H1 (cell line): Measurements from ENCODE around the gene CLRN1. TPM values are rescaled to one million over a fixed set of nuclear protein-coding genes. Genes with fewer than 3 reads are reported as not detected.

Experiments used
- CTCF ChIA-PET: fragments of 300-600 bp; sonication (Branson Sonifier 250); formaldehyde crosslinking; loops from one replicate; lab custom pipeline; 2021; ENCODE audit not compliant: partially characterized antibody; lab: Charles Lee
- POLR2A ChIA-PET: fragments of 300-600 bp; sonication (Branson Sonifier 250); formaldehyde crosslinking; loops from one replicate; lab custom pipeline; 2021; ENCODE audit warnings: inconsistent platforms; ENCODE audit not compliant: partially characterized antibody; lab: Charles Lee
- DNase-seq, 2 experiments: peaks; one replicate each; pipeline versions ENCODE4 v3.0.0 to v3.0.0-alpha.2; 2010 to 2022; ENCODE audit warnings: low spot score in 2 of 2, low read depth in 1 of 2, mixed read lengths in 1 of 2
- FAIRE-seq: peaks from 2 replicates; lab custom pipeline; 2011; peaks lifted over from hg19 to GRCh38; lab: Jason Lieb, UNC
- H2AFZ ChIP-seq: 2 replicates; pipeline ENCODE4 v1.8.1; 2012; ENCODE audit warnings: low read length, inconsistent platforms
- H2AK5ac ChIP-seq: 2 replicates; pipeline ENCODE4 v1.6.1; 2013; ENCODE audit warnings: low read depth, low read length
- H2BK120ac ChIP-seq: replicated peaks from 2 replicates; pipeline ENCODE3; 2013; ENCODE audit warnings: low read depth, low read length, inconsistent platforms
- H2BK12ac ChIP-seq: 2 replicates; pipeline ENCODE4 v1.6.1; 2013; ENCODE audit warnings: low read depth, low read length
- H2BK15ac ChIP-seq: 2 replicates; pipeline ENCODE4 v1.6.1; 2013; ENCODE audit warnings: low read length
- H2BK20ac ChIP-seq: 2 replicates; pipeline ENCODE4 v1.6.1; 2013; ENCODE audit warnings: low read length
- H2BK5ac ChIP-seq: 2 replicates; pipeline ENCODE4 v1.6.1; 2013; ENCODE audit warnings: low read depth, low read length
- H3K14ac ChIP-seq: 2 replicates; pipeline ENCODE4 v1.6.1; 2013; ENCODE audit warnings: inconsistent platforms; ENCODE audit not compliant: insufficient read length
- H3K18ac ChIP-seq: 2 replicates; pipeline ENCODE4 v1.6.1; 2013; ENCODE audit warnings: low read length; ENCODE audit errors: extremely low read depth
- H3K23ac ChIP-seq: 2 replicates; pipeline ENCODE4 v1.6.1; 2013; ENCODE audit warnings: inconsistent platforms; ENCODE audit not compliant: insufficient read length
- H3K23me2 ChIP-seq: 2 replicates; pipeline ENCODE4 v1.6.1; 2013; ENCODE audit warnings: low read depth, low read length
- H3K27ac ChIP-seq: 2 replicates; pipeline ENCODE4 v1.6.1; 2011; ENCODE audit warnings: low read depth, low read length, inconsistent platforms
- H3K27me3 ChIP-seq, 4 experiments: replicated peaks in 1 of 4; 1 replicate in 1 of 4; 2 replicates in 3 of 4; pipeline versions ENCODE4 v1.6.1 to v1.8.1; 2011 to 2013; ENCODE audit warnings: low read length in 3 of 4, mild to moderate bottlenecking in 3 of 4, inconsistent platforms in 2 of 4, mixed read lengths in 2 of 4, moderate library complexity in 1 of 4; ENCODE audit not compliant: control insufficient read depth in 3 of 4, insufficient read depth in 3 of 4; ENCODE audit errors: extremely low read depth in 1 of 4
- H3K36me3 ChIP-seq, 4 experiments: 2 replicates each; pipeline versions ENCODE4 v1.6.1 to v1.8.1; 2011 to 2013; ENCODE audit warnings: mild to moderate bottlenecking in 4 of 4, low read length in 3 of 4, moderate library complexity in 2 of 4, control low read depth in 1 of 4, inconsistent platforms in 1 of 4; ENCODE audit not compliant: insufficient read depth in 4 of 4, control insufficient read depth in 2 of 4
- H3K4ac ChIP-seq: replicated peaks from 2 replicates; pipeline ENCODE3; 2013; ENCODE audit warnings: low read length, low read depth, mixed read lengths, inconsistent platforms; ENCODE audit not compliant: insufficient read length
- H3K4me1 ChIP-seq, 4 experiments: replicated peaks in 1 of 4; 1 replicate in 1 of 4; 2 replicates in 3 of 4; pipeline versions ENCODE4 v1.6.1 to v1.8.1; 2011 to 2013; ENCODE audit warnings: low read length in 3 of 4, inconsistent platforms in 2 of 4, mixed read lengths in 1 of 4; ENCODE audit not compliant: insufficient read depth in 4 of 4, control insufficient read depth in 3 of 4
- H3K4me2 ChIP-seq, 2 experiments: 2 replicates each; pipeline versions ENCODE4 v1.6.1 to v1.8.1; 2011 to 2013; ENCODE audit warnings: low read depth in 2 of 2, low read length in 2 of 2, control low read depth in 1 of 2, inconsistent platforms in 1 of 2, mild to moderate bottlenecking in 1 of 2; ENCODE audit not compliant: insufficient read depth in 1 of 2
- H3K4me3 ChIP-seq, 4 experiments: fragments of 200-600, 300-600 bp in 1 of 4; sonication (generic), shearing (Covaris generic), sonication (Bioruptor Twin) in 1 of 4; 2 replicates each; pipeline versions ENCODE4 v1.5.1 to v1.8.1; 2011 to 2016; ENCODE audit warnings: low read length in 4 of 4, low read depth in 3 of 4, control low read depth in 2 of 4, inconsistent platforms in 2 of 4, mild to moderate bottlenecking in 2 of 4, mixed read lengths in 1 of 4, moderate library complexity in 1 of 4; ENCODE audit not compliant: insufficient read depth in 2 of 4; ENCODE audit errors: extremely low read depth in 1 of 4
- H3K56ac ChIP-seq: replicated peaks from 2 replicates; pipeline ENCODE3; 2013; ENCODE audit warnings: low read depth, mild to moderate bottlenecking, mixed read lengths, low read length, inconsistent platforms; ENCODE audit not compliant: insufficient read length
- H3K79me1 ChIP-seq: 2 replicates; pipeline ENCODE4 v1.6.1; 2013; ENCODE audit warnings: low read depth, low read length, control low read depth
- H3K79me2 ChIP-seq, 2 experiments: 2 replicates each; pipeline versions ENCODE4 v1.6.1 to v1.8.1; 2012 to 2013; ENCODE audit warnings: low read length in 2 of 2, mild to moderate bottlenecking in 2 of 2, inconsistent platforms in 1 of 2; ENCODE audit not compliant: insufficient read depth in 2 of 2, control insufficient read depth in 1 of 2
- H3K9ac ChIP-seq, 4 experiments: replicated peaks in 1 of 4; 1 replicate in 1 of 4; 2 replicates in 3 of 4; pipeline versions ENCODE4 v1.6.1 to v1.8.1; 2011 to 2013; ENCODE audit warnings: low read depth in 3 of 4, low read length in 3 of 4, control low read depth in 2 of 4, mild to moderate bottlenecking in 2 of 4, moderate library complexity in 2 of 4, inconsistent platforms in 1 of 4; ENCODE audit errors: extremely low read depth in 1 of 4
- H3K9me3 ChIP-seq, 2 experiments: 2 replicates each; pipeline versions ENCODE4 v1.6.1 to v1.8.1; 2012 to 2013; ENCODE audit warnings: mild to moderate bottlenecking in 2 of 2, moderate library complexity in 2 of 2, control low read depth in 1 of 2, inconsistent platforms in 1 of 2, low read depth in 1 of 2, low read length in 1 of 2, mixed read lengths in 1 of 2; ENCODE audit not compliant: insufficient read depth in 2 of 2
- H4K20me1 ChIP-seq, 2 experiments: replicated peaks in 1 of 2; 2 replicates each; pipeline versions ENCODE3 to v1.8.1; 2011 to 2013; ENCODE audit warnings: inconsistent platforms in 2 of 2, low read length in 2 of 2, mild to moderate bottlenecking in 1 of 2; ENCODE audit not compliant: insufficient read depth in 2 of 2, control insufficient read depth in 1 of 2
- H4K5ac ChIP-seq: 2 replicates; pipeline ENCODE4 v1.6.1; 2013; ENCODE audit warnings: low read length, low read depth, mixed read lengths, inconsistent platforms; ENCODE audit not compliant: insufficient read length
- H4K8ac ChIP-seq: 2 replicates; pipeline ENCODE4 v1.8.0; 2013; ENCODE audit warnings: mild to moderate bottlenecking, moderate library complexity, low read length, inconsistent platforms; ENCODE audit not compliant: insufficient read depth; ENCODE audit errors: extremely low read depth
- H4K91ac ChIP-seq: replicated peaks from 2 replicates; pipeline ENCODE3; 2013; ENCODE audit warnings: low read length, mixed read lengths, inconsistent platforms; ENCODE audit not compliant: insufficient read length
- BRCA1 ChIP-seq: IDR thresholded peaks from 2 replicates; pipeline ENCODE4 v1.6.1; 2012; ENCODE audit warnings: low read depth, low read length, improper control_type of control experiment
- FOSL1 ChIP-seq: IDR thresholded peaks from 2 replicates; pipeline ENCODE4 v1.6.1; 2011; ENCODE audit warnings: mild to moderate bottlenecking, low read depth, low read length, moderate library complexity; ENCODE audit not compliant: insufficient read depth
- JUND ChIP-seq: IDR thresholded peaks from 2 replicates; pipeline ENCODE4 v1.6.1; 2011; ENCODE audit warnings: mild to moderate bottlenecking, improper control_type of control experiment, low read length
- NANOG ChIP-seq: IDR thresholded peaks from 2 replicates; pipeline ENCODE4 v1.6.1; 2011; ENCODE audit warnings: low read length, low read depth, mild to moderate bottlenecking, inconsistent platforms; ENCODE audit not compliant: insufficient read depth, poor library complexity, severe bottlenecking
- NRF1 ChIP-seq: IDR thresholded peaks from 2 replicates; pipeline ENCODE4 v1.6.1; 2011; ENCODE audit warnings: mild to moderate bottlenecking, low read depth, low read length, improper control_type of control experiment
- POU5F1 ChIP-seq: IDR thresholded peaks from 2 replicates; pipeline ENCODE4 v1.6.1; 2011; ENCODE audit warnings: low read depth, mild to moderate bottlenecking, low read length, moderate library complexity
- SUZ12 ChIP-seq: fragments of 200-600 bp; sonication (generic); IDR thresholded peaks from 2 replicates; pipeline ENCODE4 v1.6.1; 2012; ENCODE audit warnings: mild to moderate bottlenecking, inconsistent platforms, low read length, moderate library complexity, mixed read lengths
- WGBS, 2 experiments: shearing (Covaris generic) in 1 of 2; methylation state at CpG; one replicate each; pipeline versions ENCODE4 v1.1.6 to v1.1.7; 2013 to 2015; ENCODE audit warnings: low lambda C conversion rate in 2 of 2, mixed read lengths in 2 of 2, inconsistent platforms in 1 of 2, low coverage in 1 of 2, missing lambda C conversion rate in 1 of 2; ENCODE audit not compliant: insufficient replicate concordance in 2 of 2, insufficient coverage in 1 of 2, insufficient read length in 1 of 2; ENCODE audit errors: extremely low coverage in 1 of 2, missing lambda C conversion rate in 1 of 2; 5-methylcytosine and 5-hydroxymethylcytosine counted together
- polyA plus RNA-seq, 7 experiments: library from polyadenylated mRNA; depleted of rRNA in 3 of 7; stranded (reverse) in 5 of 7; unstranded in 2 of 7; fragments of >200 nt in 5 of 7; fragments of 200-250 nt in 2 of 7; gene quantifications; 1 replicate in 5 of 7; 2 replicates in 1 of 7; 4 replicates in 1 of 7; pipeline versions ENCODE4 v1.2.1 to v1.2.3, GENCODE V29; 2011 to 2013; ENCODE audit warnings: missing spikeins in 2 of 7, mixed read lengths in 2 of 7
- total RNA-seq: library from RNA; stranded (reverse); fragmentation: NEBNext Ultra II Directional; extraction: Animal tissue kit (Norgen Biotek cat#: 25700); gene quantifications from 2 replicates; pipeline ENCODE4 v1.2.1, GENCODE V29; 2021

The CLRN1 gene
- total and polyA plus RNA-seq, 2 of the 8 experiments (the other 6 are each of a cell fraction or from before 2014, with no cell fraction given) = 0.20 to 0.35 TPM

DNA sequence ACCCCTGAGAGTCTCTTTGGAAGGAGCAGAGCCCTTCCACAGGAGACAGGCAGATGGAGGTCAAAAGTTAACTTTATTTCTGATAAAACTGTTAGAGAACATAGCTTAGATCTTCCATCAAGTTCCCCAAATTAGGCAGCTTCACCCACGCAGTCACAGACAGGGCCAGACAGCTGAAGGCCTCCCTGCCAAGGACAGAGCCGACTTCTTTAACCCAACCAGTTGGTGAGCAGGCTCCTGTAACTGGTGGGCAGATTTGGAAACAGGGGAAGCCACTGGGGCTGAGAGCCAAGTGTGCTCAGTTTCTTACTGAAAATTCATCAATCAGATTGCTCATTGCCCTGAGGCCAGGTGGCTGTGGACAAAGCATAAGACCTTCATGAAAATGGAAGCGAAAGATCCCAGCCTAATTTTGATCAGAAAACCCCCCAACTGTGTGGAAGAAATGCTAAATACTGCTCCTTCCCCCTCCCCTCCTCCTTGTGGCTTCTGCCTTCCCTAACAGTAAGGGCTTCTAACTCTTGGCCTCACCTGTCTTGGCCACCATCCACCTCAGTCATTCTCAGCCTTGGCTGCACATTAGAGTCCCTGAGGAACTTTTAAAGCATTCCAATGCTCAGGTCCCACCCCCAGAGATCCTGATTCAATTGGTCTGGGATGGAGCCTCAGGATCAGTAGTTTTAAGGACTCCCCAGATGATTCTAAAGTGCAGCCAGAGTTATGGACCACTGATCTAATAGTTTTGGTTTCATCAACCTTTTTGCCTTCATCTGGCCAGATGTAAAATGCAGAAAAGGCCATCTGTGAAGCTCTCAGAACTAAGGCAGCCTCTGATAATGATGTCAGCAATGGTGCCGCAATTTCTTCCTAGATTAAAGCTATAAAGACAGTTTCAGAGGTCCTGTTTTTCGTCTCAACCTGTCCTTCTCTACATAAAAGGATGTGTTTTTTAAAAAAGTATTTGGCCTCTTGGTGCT is 11.5 kb downstream of the CLRN1 start:
- no peak for TF ChIP-seq JUND
- TF ChIP-seq NRF1 = no peak
- no peak for TF ChIP-seq FOSL1
- no peak for TF ChIP-seq SUZ12
- no peak for TF ChIP-seq NANOG
- no peak for TF ChIP-seq POU5F1
- no peak for TF ChIP-seq BRCA1
- H4K20me1 ChIP-seq = no peaks in the 10 kb centered on the region
- H2BK5ac ChIP-seq = no peak overlapping the region
- H2BK12ac ChIP-seq = no peak overlapping the region
- no peaks in the 10 kb centered on the region for H3K23me2 ChIP-seq
- H3K18ac ChIP-seq = no peak overlapping the region; the same call in 1 of the 2 replicates
- no peak overlapping the region for H3K14ac ChIP-seq
- ChIA-PET POLR2A (no interaction called here), CTCF (no interaction called here)
- H3K23ac ChIP-seq = no peak overlapping the region
- H4K8ac ChIP-seq = no peak overlapping the region
- no peaks in the 10 kb centered on the region for H3K79me1 ChIP-seq
- H3K56ac ChIP-seq = no peak overlapping the region
- H3K4me1 ChIP-seq = no peaks in the 10 kb centered on the region
- no peaks in the 10 kb centered on the region for H3K79me2 ChIP-seq
- H4K91ac ChIP-seq = no peak overlapping the region
- H3K4me3 ChIP-seq = no peak overlapping the region
- H2AFZ ChIP-seq = no peak overlapping the region; the same call in 1 of the 2 replicates
- H3K9me3 ChIP-seq = no peaks in the 10 kb centered on the region
- H3K27me3 ChIP-seq = no peaks in the 10 kb centered on the region
- H2AK5ac ChIP-seq = no peak overlapping the region
- H2BK20ac ChIP-seq = no peak overlapping the region
- no peaks in the 10 kb centered on the region for H3K36me3 ChIP-seq
- no peak overlapping the region for H3K27ac ChIP-seq
- H3K9ac ChIP-seq = no peak overlapping the region
- DNase-seq (no peak), FAIRE-seq (no peak)
- H3K4ac ChIP-seq = no peak overlapping the region
- no peak overlapping the region for H2BK15ac ChIP-seq
- H3K4me2 ChIP-seq = no peak overlapping the region
- WGBS, 2 experiments = 86% methylated on average over 5 of the region's 5 CpGs; no CpG with 5 or more reads in 1 of the 2 experiments
- no peak overlapping the region for H2BK120ac ChIP-seq
- H4K5ac ChIP-seq = no peak overlapping the region
